GM19452 (cell line): Measurements from ENCODE around the gene SLC12A9.
"Not testable (repeated sequence)": the region's sequence is repeated elsewhere in the genome, so short reads cannot be mapped to it uniquely, and the experiment has no call there.

ENCODE experiments used
- ATAC-seq: cut with Tn5 transposase; IDR thresholded peaks from one replicate; pipeline ENCODE4 v1.9.1; 2021; ENCODE audit not compliant: unreplicated experiment

The SLC12A9 gene

GRCh38 chr7:100852048-100852872, at the start of gene SLC12A9:
Gene SLC12A9, plus strand, starts transcription at chr7:100852713. Its CDS starts 1,485 bp downstream, at chr7:100854198.
- ATAC-seq: peak; percentile 79

GRCh38 chr7:100802951-100803350, 49.6 kb upstream of the SLC12A9 start:
- ATAC-seq: no peak

GRCh38 chr7:100803398-100804161, 48.9 kb upstream of the SLC12A9 start:
- peak; percentile 98 for ATAC-seq

GRCh38 chr7:100804681-100805431, 47.7 kb upstream of the SLC12A9 start:
- ATAC-seq: no peak

GRCh38 chr7:100806276-100806675, 46.2 kb upstream of the SLC12A9 start:
- no peak for ATAC-seq

GRCh38 chr7:100806883-100807282, 45.6 kb upstream of the SLC12A9 start:
- not testable (repeated sequence) for ATAC-seq

- no peak for ATAC-seq
Observed at GRCh38 chr7:100808354-100808875, 44.1 kb upstream of the SLC12A9 start.

- no peak for ATAC-seq
Observed at GRCh38 chr7:100811480-100811879, 41.0 kb upstream of the SLC12A9 start.

- no peak for ATAC-seq
Observed at GRCh38 chr7:100812729-100813128, 39.8 kb upstream of the SLC12A9 start.

GRCh38 chr7:100816515-100816914, 36.0 kb upstream of the SLC12A9 start:
- ATAC-seq: not testable (repeated sequence)

- no peak for ATAC-seq
Observed at GRCh38 chr7:100817097-100817496, 35.4 kb upstream of the SLC12A9 start.

- ATAC-seq: no peak
Observed at GRCh38 chr7:100818366-100818765, 34.1 kb upstream of the SLC12A9 start.

GRCh38 chr7:100818825-100819224, 33.7 kb upstream of the SLC12A9 start:
- ATAC-seq: no peak

GRCh38 chr7:100819586-100819985, 32.9 kb upstream of the SLC12A9 start:
- ATAC-seq: no peak

- ATAC-seq: no peak
Observed at GRCh38 chr7:100822236-100823139, 30.0 kb upstream of the SLC12A9 start.

- ATAC-seq: no peak
Observed at GRCh38 chr7:100823140-100823525, 29.4 kb upstream of the SLC12A9 start.

GRCh38 chr7:100823534-100823933, 29.0 kb upstream of the SLC12A9 start:
- ATAC-seq: no peak

GRCh38 chr7:100824499-100825214, 27.9 kb upstream of the SLC12A9 start:
- no peak for ATAC-seq

- ATAC-seq: no peak
Observed at GRCh38 chr7:100825215-100825671, 27.3 kb upstream of the SLC12A9 start.
